Osteocyte (in vitro differentiated cells): Measurements from ENCODE around the gene PCK1. TPM values are rescaled to one million over a fixed set of nuclear protein-coding genes. Genes with fewer than 3 reads are reported as not detected.

ENCODE experiments used
- DNase-seq: peaks from one replicate; pipeline ENCODE4 v3.0.0; 2021; ENCODE audit warnings: mixed read lengths; ENCODE audit not compliant: unreplicated experiment; ENCODE audit errors: extremely low spot score
- H3K27ac Mint-ChIP-seq: one replicate; pipeline ENCODE4 v1.8.0; 2021; ENCODE audit warnings: mild to moderate bottlenecking, mixed read lengths; ENCODE audit not compliant: unreplicated experiment
- H3K27me3 Mint-ChIP-seq: one replicate; pipeline ENCODE4 v1.8.0; 2021; ENCODE audit warnings: mixed read lengths; ENCODE audit not compliant: unreplicated experiment
- H3K36me3 Mint-ChIP-seq: one replicate; pipeline ENCODE4 v1.8.0; 2021; ENCODE audit warnings: mixed read lengths; ENCODE audit not compliant: unreplicated experiment
- H3K4me1 Mint-ChIP-seq: one replicate; pipeline ENCODE4 v1.8.0; 2021; ENCODE audit warnings: mixed read lengths; ENCODE audit not compliant: unreplicated experiment
- H3K4me3 Mint-ChIP-seq: one replicate; pipeline ENCODE4 v1.8.0; 2021; ENCODE audit warnings: mild to moderate bottlenecking, moderate library complexity, mixed read lengths; ENCODE audit not compliant: unreplicated experiment
- H3K9me3 Mint-ChIP-seq: one replicate; pipeline ENCODE4 v1.8.0; 2021; ENCODE audit warnings: mixed read lengths; ENCODE audit not compliant: unreplicated experiment
- total RNA-seq: library from RNA; stranded (reverse); gene quantifications from 2 replicates; pipeline ENCODE4 v1.2.1, GENCODE V29; 2021
- TF ChIP-seq, protein P1 (sequence below): fragments of 200-600 bp; sonication (generic); IDR thresholded peaks from 2 replicates; pipeline ENCODE4 v1.5.0; 2021; ENCODE audit warnings: antibody characterized with exemption, mild to moderate bottlenecking, moderate library complexity

PCK1 gene
- total RNA-seq, 1 donor from 2014 or later: not detected

DNA sequence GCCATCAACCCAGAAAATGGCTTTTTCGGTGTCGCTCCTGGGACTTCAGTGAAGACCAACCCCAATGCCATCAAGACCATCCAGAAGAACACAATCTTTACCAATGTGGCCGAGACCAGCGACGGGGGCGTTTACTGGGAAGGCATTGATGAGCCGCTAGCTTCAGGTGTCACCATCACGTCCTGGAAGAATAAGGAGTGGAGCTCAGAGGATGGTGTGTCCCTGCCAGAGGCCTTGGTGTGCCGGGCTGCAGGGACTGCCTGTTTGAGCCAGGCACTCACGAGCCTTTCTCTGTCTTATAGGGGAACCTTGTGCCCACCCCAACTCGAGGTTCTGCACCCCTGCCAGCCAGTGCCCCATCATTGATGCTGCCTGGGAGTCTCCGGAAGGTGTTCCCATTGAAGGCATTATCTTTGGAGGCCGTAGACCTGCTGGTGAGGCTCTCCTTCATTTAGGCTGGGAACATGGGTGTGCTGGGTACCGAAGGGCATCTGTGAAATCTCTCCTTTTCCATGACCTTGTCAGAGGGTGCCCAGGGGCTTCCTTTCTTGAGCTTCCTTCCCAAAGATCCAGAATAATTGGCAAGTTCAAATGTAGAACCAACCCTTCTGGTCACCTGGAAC, 3.4 kb downstream of the PCK1 start:
- Mint-ChIP-seq H3K27me3 (peaks cover 49% of the 10 kb centered on the region), H3K9me3 (no peaks in the 10 kb centered on the region), H3K4me1 (no peaks in the 10 kb centered on the region), H3K27ac (no peak overlapping the region), H3K36me3 (no peaks in the 10 kb centered on the region), H3K4me3 (no peak overlapping the region)
- DNase-seq: no peak
- TF ChIP-seq, protein P1, sequence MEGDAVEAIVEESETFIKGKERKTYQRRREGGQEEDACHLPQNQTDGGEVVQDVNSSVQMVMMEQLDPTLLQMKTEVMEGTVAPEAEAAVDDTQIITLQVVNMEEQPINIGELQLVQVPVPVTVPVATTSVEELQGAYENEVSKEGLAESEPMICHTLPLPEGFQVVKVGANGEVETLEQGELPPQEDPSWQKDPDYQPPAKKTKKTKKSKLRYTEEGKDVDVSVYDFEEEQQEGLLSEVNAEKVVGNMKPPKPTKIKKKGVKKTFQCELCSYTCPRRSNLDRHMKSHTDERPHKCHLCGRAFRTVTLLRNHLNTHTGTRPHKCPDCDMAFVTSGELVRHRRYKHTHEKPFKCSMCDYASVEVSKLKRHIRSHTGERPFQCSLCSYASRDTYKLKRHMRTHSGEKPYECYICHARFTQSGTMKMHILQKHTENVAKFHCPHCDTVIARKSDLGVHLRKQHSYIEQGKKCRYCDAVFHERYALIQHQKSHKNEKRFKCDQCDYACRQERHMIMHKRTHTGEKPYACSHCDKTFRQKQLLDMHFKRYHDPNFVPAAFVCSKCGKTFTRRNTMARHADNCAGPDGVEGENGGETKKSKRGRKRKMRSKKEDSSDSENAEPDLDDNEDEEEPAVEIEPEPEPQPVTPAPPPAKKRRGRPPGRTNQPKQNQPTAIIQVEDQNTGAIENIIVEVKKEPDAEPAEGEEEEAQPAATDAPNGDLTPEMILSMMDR: no peak

- TF ChIP-seq, protein P1: no peak
- H3K9me3 Mint-ChIP-seq: no peaks in the 10 kb centered on the region
- H3K27me3 Mint-ChIP-seq: peaks cover 45% of the 10 kb centered on the region
- no peak for DNase-seq
- H3K4me1 Mint-ChIP-seq: no peaks in the 10 kb centered on the region
- no peaks in the 10 kb centered on the region for H3K36me3 Mint-ChIP-seq
- H3K27ac Mint-ChIP-seq: no peak overlapping the region
- H3K4me3 Mint-ChIP-seq: no peak overlapping the region
These were observed 4.2 kb downstream of the PCK1 start for GRCh38 chr20:57564951-57565642.

- no peak for DNase-seq
- no peaks in the 10 kb centered on the region for H3K9me3 Mint-ChIP-seq
- TF ChIP-seq, protein P1: no peak
- H3K27me3 Mint-ChIP-seq: peaks cover 45% of the 10 kb centered on the region
- no peak overlapping the region for H3K4me3 Mint-ChIP-seq
- no peak overlapping the region for H3K27ac Mint-ChIP-seq
- peaks cover 8% of the 10 kb centered on the region for H3K4me1 Mint-ChIP-seq
- H3K36me3 Mint-ChIP-seq: no peaks in the 10 kb centered on the region
These were observed 5.5 kb downstream of the PCK1 start for GRCh38 chr20:57566399-57566798.

GRCh38 chr20:57566803-57567459, 6.0 kb downstream of the PCK1 start:
- Mint-ChIP-seq H3K27ac (no peak overlapping the region), H3K27me3 (peaks cover 49% of the 10 kb centered on the region), H3K9me3 (no peaks in the 10 kb centered on the region), H3K36me3 (no peaks in the 10 kb centered on the region), H3K4me1 (peaks cover 8% of the 10 kb centered on the region), H3K4me3 (no peak overlapping the region)
- no peak for DNase-seq
- TF ChIP-seq, protein P1: no peak

DNA sequence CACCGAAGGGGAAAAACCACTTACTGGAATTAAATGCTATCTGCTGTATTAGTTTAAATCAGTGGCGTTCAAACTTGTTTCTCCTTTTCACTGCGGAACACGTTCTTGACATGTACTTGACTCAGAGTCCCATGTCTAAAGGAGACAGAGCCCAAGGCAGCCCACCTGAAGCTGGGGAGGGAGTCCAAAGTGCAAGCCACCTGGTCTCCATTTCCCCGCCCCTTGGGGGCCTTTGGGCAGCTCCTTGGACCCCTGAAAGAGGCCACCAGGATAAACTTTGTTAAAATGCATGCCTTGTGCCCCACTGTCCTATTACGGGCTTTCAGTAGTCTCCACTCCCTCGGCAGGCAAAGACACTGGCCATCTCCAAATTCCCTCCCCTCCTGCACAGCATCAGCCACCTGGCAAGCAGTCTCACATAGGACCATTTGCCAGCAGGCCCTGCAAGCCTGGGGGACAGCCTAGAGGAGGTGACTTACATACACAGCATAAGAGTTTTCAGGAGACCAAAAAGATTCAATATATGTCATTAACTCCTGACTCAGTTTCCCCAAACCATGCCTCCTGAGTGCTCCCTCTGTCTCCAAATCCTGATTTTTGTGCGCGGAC, 6.7 kb downstream of the PCK1 start:
- DNase-seq: no peak
- Mint-ChIP-seq H3K36me3 (no peaks in the 10 kb centered on the region), H3K9me3 (no peaks in the 10 kb centered on the region), H3K27me3 (peaks cover 54% of the 10 kb centered on the region), H3K4me1 (peaks cover 8% of the 10 kb centered on the region), H3K27ac (no peak overlapping the region), H3K4me3 (no peak overlapping the region)
- TF ChIP-seq, protein P1: no peak
